ENCODE measurements around the gene FMO5. TPM values are rescaled to one million over a fixed set of nuclear protein-coding genes. Genes with fewer than 3 reads are reported as not detected.
A peak's percentile ranks its signal among the peaks of the same experiment; 100 is the strongest.
"Not testable (repeated sequence)": the region's sequence is repeated elsewhere in the genome, so short reads cannot be mapped to it uniquely, and the experiment has no call there.

FMO5 gene
- total RNA-seq, 1 experiment from 2014 or later = 0.72 TPM

DNA sequence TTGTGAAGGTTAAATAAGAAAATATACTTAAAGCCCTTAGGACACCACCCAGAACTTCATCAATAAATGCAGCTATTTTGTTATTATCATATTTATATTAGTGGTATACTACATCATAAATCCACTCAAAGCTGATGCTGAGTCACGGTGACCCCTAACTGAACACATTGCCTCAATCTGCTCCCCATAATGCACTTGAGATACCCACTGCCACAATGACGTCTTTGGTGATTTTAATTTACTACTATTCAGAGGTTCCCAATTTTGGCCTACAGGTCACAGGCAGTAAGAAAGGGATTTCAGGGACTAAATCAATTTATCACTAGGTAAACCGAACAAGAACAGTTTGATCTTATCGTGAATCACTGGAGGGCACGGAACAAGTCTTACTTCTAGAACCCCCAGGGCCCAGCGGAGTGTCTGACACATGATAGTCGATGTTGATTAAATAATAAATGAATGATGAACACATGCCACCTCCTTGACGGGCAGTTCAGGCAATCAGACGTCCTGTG lies 16.9 kb upstream of the FMO5 start:
- ChIA-PET POLR2A (interaction anchor here (0.6 to 7.0 kb wide), 15 partner anchors 11 to 158 kb away, joined by 3 to 298 read pairs (median 4); partner anchors contain the start of genes FMO5 and PRKAB2), CTCF (interaction anchor here (0.6 to 4.0 kb wide), 19 partner anchors 11 to 287 kb away, joined by 3 to 131 read pairs (median 4); partner anchors contain the start of genes FMO5 and PRKAB2)
- H3K36me3 Mint-ChIP-seq (ENCODE audit: insufficient read depth, unreplicated experiment) = no peaks in the 10 kb centered on the region
- intact Hi-C loops (cut with micrococcal nuclease) = loop anchor here (2.0 to 10.0 kb wide), 4 partner anchors 31 to 307 kb away; partner anchors contain the start of gene NBPF12
- no peaks in the 10 kb centered on the region for H3K27me3 Mint-ChIP-seq (ENCODE audit: insufficient read depth, unreplicated experiment)
- no peak for DNase-seq (ENCODE audit: unreplicated experiment)
- H3K4me3 Mint-ChIP-seq (ENCODE audit: unreplicated experiment) = peak overlapping the region; percentile 70
- peaks cover 35% of the 10 kb centered on the region for H3K4me1 Mint-ChIP-seq (ENCODE audit: insufficient read depth, unreplicated experiment)
- TSS peak; percentile 74 for BruUV-seq (replicated peaks)
- H3K27ac Mint-ChIP-seq (ENCODE audit: low read depth, unreplicated experiment) = peak overlapping the region; percentile 71
- no peaks in the 10 kb centered on the region for H3K9me3 Mint-ChIP-seq (ENCODE audit: unreplicated experiment)
- TF ChIP-seq CTCF (IDR thresholded peaks at IDR 0.05; ENCODE audit: unreplicated experiment) = no peak

DNA sequence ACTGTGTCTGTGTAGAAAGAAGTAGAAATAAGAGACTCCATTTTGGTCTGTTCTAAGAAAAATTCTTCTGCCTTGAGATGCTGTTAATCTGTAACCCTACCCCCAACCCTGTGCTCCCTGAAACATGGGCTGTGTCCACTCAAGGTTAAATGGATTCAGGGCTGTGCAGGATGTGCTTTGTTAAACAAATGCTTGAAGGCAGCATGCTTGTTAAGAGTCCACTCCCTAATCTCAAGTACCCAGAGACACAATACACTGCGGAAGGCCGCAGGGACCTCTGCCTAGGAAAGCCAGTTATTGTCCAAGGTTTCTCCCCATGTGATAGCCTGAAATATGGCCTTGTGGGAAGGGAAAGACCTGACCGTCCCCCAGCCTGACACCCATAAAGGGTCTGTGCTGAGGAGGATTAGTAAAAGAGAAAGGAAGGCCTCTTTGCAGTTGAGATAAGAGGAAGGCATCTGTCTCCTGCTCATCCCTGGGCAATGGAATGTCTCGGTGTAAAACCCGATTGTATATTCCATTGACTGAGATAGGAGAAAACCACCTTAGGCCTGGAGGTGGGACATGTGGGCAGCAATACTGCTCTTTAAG lies 15.1 kb upstream of the FMO5 start:
- intact Hi-C loops (cut with micrococcal nuclease) = loop anchor here (5.0 to 10.0 kb wide), 2 partner anchors 143 to 305 kb away; partner anchors contain the start of gene NBPF12
- H3K4me1 Mint-ChIP-seq (ENCODE audit: insufficient read depth, unreplicated experiment) = peaks cover 25% of the 10 kb centered on the region
- not testable (repeated sequence) for DNase-seq (ENCODE audit: unreplicated experiment); H3K36me3 Mint-ChIP-seq (ENCODE audit: insufficient read depth, unreplicated experiment); H3K27me3 Mint-ChIP-seq (ENCODE audit: insufficient read depth, unreplicated experiment); BruUV-seq (replicated peaks); H3K4me3 Mint-ChIP-seq (ENCODE audit: unreplicated experiment); H3K9me3 Mint-ChIP-seq (ENCODE audit: unreplicated experiment); H3K27ac Mint-ChIP-seq (ENCODE audit: low read depth, unreplicated experiment)
- ChIA-PET POLR2A (interaction anchor here (5.3 kb wide), 1 partner anchor 70 kb away, joined by 66 read pairs; the partner anchor contains the start of gene PRKAB2), CTCF (interaction anchor here (0.6 to 1.3 kb wide), 4 partner anchors 67 to 89 kb away, joined by 3 to 5 read pairs (median 4); no protein-coding TSS in a partner anchor)

DNA sequence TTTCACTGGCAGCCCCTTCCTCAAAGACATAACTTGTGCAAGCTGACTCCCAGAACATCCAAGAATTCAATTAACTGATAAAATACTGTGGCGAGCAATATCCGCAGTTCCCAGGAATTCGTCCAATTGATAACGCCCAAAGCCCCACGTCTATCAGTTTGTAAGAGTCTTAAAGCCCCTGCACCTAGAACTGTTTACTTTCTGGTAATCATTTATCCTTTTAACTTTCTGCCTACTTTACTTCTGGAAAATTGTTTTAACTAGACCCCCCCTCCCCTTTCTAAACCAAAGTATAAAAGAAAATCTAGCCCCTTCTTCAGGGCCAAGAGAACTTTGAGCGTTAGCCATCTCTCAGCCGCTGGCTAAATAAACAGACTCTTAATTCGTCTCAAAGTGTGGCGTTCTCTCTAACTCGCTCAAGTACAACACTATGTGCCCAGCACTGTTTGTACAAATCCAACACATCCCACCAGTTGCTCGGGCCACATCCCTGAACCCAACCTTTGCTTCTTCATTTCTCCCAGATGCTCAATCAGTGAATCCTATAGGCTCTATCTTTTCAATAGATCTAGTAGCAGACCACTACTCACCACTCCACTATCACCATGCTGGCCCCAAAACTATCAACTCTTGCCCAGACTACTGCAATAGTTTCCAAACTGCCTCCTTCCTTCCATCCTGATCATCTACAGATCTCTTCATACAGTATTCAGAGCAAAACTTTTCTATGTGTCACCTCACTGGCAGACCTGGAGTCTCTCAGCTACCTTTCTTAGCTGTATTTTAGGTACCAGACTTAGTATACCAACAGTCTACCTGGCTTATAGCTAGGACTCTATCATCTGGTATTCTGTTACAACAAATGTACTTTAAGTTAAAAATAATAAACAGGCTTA lies 14.0 kb upstream of the FMO5 start:
- Mint-ChIP-seq H3K4me1 (ENCODE audit: insufficient read depth, unreplicated experiment) (peaks cover 17% of the 10 kb centered on the region), H3K27ac (ENCODE audit: low read depth, unreplicated experiment) (no peak overlapping the region), H3K36me3 (ENCODE audit: insufficient read depth, unreplicated experiment) (peaks cover 7% of the 10 kb centered on the region), H3K4me3 (ENCODE audit: unreplicated experiment) (no peak overlapping the region), H3K9me3 (ENCODE audit: unreplicated experiment) (no peaks in the 10 kb centered on the region), H3K27me3 (ENCODE audit: insufficient read depth, unreplicated experiment) (no peaks in the 10 kb centered on the region)
- no peak for TF ChIP-seq CTCF (IDR thresholded peaks at IDR 0.05; ENCODE audit: unreplicated experiment)
- intact Hi-C loops (cut with micrococcal nuclease) = no loop called here
- no peak for DNase-seq (ENCODE audit: unreplicated experiment)
- BruUV-seq (replicated peaks) = no TSS peak
- ChIA-PET POLR2A (interaction anchor here (3.4 to 5.3 kb wide), 2 partner anchors 15 to 69 kb away, joined by 31 to 66 read pairs; partner anchors contain the start of genes FMO5 and PRKAB2), CTCF (interaction anchor here (0.7 to 1.3 kb wide), 3 partner anchors 66 to 78 kb away, joined by 3 to 5 read pairs (median 4); no protein-coding TSS in a partner anchor)

GRCh38 chr1:147238053-147238902 lies 13.1 kb upstream of the FMO5 start:
- H3K36me3 Mint-ChIP-seq (ENCODE audit: insufficient read depth, unreplicated experiment) = peaks cover 7% of the 10 kb centered on the region
- CTCF ChIA-PET = interaction anchor here (0.7 to 1.7 kb wide), 4 partner anchors 10 to 67 kb away, joined by 3 to 9 read pairs (median 4); no protein-coding TSS in a partner anchor
- H3K9me3 Mint-ChIP-seq (ENCODE audit: unreplicated experiment) = no peaks in the 10 kb centered on the region
- intact Hi-C loops (cut with micrococcal nuclease) = no loop called here
- H3K27me3 Mint-ChIP-seq (ENCODE audit: insufficient read depth, unreplicated experiment) = no peaks in the 10 kb centered on the region
- no peak for TF ChIP-seq CTCF (IDR thresholded peaks at IDR 0.05; ENCODE audit: unreplicated experiment)
- H3K4me3 Mint-ChIP-seq (ENCODE audit: unreplicated experiment) = no peak overlapping the region
- DNase-seq (ENCODE audit: unreplicated experiment) = peak; percentile 56
- peaks cover 12% of the 10 kb centered on the region for H3K4me1 Mint-ChIP-seq (ENCODE audit: insufficient read depth, unreplicated experiment)
- no TSS peak for BruUV-seq (replicated peaks)
- POLR2A ChIA-PET = interaction anchor here (1.3 to 5.3 kb wide), 3 partner anchors 14 to 68 kb away, joined by 3 to 66 read pairs (median 31); partner anchors contain the start of genes FMO5 and PRKAB2
- H3K27ac Mint-ChIP-seq (ENCODE audit: low read depth, unreplicated experiment) = no peak overlapping the region

Measured in MCF 10A (cell line).